Colonic mucosa (tissue), 4 donors: Measurements from ENCODE around the gene RRAD. TPM values are rescaled to one million over a fixed set of nuclear protein-coding genes. Genes with fewer than 3 reads are reported as not detected.

Source experiments
- DNase-seq: peaks from one replicate; pipeline ENCODE4 v3.0.0-alpha.2; 2020
- H3K27ac ChIP-seq: fragments of 200-600 bp; one replicate; pipeline ENCODE4 v1.8.0; 2021
- H3K27me3 ChIP-seq: fragments of 200-600 bp; one replicate; pipeline ENCODE4 v1.8.0; 2021
- H3K36me3 ChIP-seq: fragments of 200-600 bp; one replicate; pipeline ENCODE4 v1.8.0; 2021
- H3K4me1 ChIP-seq: fragments of 200-600 bp; one replicate; pipeline ENCODE4 v1.8.0; 2021; ENCODE audit warnings: mild to moderate bottlenecking
- H3K4me3 ChIP-seq: fragments of 200-600 bp; one replicate; pipeline ENCODE4 v1.8.0; 2021
- H3K9ac ChIP-seq, 2 donors: one replicate each; pipeline ENCODE4 v1.7.0; 2013; ENCODE audit warnings: control low read depth in 2 of 2, low read depth in 2 of 2, low read length in 2 of 2
- H3K9me3 ChIP-seq: fragments of 200-600 bp; one replicate; pipeline ENCODE4 v1.8.0; 2021
- intact Hi-C: fragments of 100-400 bp; cut with DNase I; formaldehyde crosslinking; loops from one replicate; pipeline ENCODE4 v1.14.1; 2022
- total RNA-seq, 2 donors: library from RNA; stranded (reverse); fragmentation: NEBNext Ultra II Directional in 1 of 2; extraction: Animal tissue kit (Norgen Biotek cat#: 25700) in 1 of 2; gene quantifications; one replicate each; pipeline ENCODE4 v1.2.1, GENCODE V29; 2021
- TF ChIP-seq, protein P1 (sequence below): fragments of 200-600 bp; IDR thresholded peaks from one replicate; pipeline ENCODE4 v1.8.0; 2022; ENCODE audit warnings: antibody characterized with exemption, mild to moderate bottlenecking
- donor health status: healthy.
- donor health status: DM: no; HTN: no; CAD: no.
- donor health status: DM: no; HTN: no; CAD: no.

RRAD gene
- total RNA-seq, 2 donors from 2014 or later: 1.4 to 4.0 TPM

DNA sequence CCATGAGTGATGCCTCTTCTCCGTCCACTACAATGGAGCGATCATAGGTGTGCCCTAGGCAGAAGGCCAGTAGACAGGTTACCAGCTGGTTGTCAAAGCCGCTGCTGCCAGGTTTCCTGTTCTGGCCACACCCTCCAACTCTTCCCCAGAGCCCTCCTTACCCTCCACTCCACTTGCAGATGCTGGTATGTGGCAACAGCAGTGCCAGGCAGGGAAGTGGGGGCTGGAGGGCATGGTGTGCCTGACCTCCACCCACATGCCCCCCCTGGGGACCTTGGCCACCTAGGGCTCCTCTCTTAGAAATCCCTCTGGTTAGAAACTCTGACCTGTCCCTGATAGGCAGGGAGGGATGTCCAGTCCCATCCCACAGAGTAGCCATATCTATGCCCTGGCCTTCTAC lies 1.5 kb downstream of the RRAD start:
- Histone ChIP-seq H3K4me1 (no peaks in the 10 kb centered on the region), H3K36me3 (no peaks in the 10 kb centered on the region), H3K9me3 (no peaks in the 10 kb centered on the region), H3K27me3 (peaks cover 15% of the 10 kb centered on the region), H3K4me3 (no peak overlapping the region), H3K9ac (peak overlapping the region; percentile 30 to 31), H3K27ac (no peak overlapping the region)
- DNase-seq: no peak
- intact Hi-C loops: no loop called here
- TF ChIP-seq, protein P1, sequence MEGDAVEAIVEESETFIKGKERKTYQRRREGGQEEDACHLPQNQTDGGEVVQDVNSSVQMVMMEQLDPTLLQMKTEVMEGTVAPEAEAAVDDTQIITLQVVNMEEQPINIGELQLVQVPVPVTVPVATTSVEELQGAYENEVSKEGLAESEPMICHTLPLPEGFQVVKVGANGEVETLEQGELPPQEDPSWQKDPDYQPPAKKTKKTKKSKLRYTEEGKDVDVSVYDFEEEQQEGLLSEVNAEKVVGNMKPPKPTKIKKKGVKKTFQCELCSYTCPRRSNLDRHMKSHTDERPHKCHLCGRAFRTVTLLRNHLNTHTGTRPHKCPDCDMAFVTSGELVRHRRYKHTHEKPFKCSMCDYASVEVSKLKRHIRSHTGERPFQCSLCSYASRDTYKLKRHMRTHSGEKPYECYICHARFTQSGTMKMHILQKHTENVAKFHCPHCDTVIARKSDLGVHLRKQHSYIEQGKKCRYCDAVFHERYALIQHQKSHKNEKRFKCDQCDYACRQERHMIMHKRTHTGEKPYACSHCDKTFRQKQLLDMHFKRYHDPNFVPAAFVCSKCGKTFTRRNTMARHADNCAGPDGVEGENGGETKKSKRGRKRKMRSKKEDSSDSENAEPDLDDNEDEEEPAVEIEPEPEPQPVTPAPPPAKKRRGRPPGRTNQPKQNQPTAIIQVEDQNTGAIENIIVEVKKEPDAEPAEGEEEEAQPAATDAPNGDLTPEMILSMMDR: no peak

DNA sequence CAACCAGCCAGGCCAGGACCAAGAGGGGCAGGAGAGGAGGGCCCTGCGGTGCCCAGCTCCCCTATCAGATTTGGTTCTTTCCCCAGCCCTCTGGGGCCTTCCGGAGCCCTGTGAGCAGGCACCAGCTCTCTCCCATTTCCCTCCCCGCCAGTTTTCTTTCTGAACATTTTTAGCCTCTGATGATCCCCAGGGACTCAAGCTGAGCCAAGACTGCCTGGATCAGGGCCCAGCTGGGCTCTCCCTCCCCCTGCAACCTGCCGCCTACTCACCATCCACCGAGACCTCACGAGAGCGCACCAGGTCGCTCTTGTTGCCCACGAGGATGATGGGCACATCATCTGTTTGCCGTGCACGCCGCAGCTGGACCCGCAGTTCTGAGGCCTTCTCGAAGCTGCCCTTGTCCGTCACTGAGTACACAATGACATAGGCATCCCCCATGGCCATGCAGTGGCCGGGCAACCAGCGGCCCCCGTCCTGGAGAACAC lies 2.0 kb downstream of the RRAD start:
- TF ChIP-seq, protein P1: no peak
- Histone ChIP-seq H3K27me3 (peaks cover 15% of the 10 kb centered on the region), H3K36me3 (no peaks in the 10 kb centered on the region), H3K9ac (peak overlapping the region; percentile 12 to 31), H3K9me3 (no peaks in the 10 kb centered on the region), H3K4me1 (no peaks in the 10 kb centered on the region), H3K27ac (no peak overlapping the region), H3K4me3 (no peak overlapping the region)
- DNase-seq: no peak
- intact Hi-C loops: no loop called here

DNA sequence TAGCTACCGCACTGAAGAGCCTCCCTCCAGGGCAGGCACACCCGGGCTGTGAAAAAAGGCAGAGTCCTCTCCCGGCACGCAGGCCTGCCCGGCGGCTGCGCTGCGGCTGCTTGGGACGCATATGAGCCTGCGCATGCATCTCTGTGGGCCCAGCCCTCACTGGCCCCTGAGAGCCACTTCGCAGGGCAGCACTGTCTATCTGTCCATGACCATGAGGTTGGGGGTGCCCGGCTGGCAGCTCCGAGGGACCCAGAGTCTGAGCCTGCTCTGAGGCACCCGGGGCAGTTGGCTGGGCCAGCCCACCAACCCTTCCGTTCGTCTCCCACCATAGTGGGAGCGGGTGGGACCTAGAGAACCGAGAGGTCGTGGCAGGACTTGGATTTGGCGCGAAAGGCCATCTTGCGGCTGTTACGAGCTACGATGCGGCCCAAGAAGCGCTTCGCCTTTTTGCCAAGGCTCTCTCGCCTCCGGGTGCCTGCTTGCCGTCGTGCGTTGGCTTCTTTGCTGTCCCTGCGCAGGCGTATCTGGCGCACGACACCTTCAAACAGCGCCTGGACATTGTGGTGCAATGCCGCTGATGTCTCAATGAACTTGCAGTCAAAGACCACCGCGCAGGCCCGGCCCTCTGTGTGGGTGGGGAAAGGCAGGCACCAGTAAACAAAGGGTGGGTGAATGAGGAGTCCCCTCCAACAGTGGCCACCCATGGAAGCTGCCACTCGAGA lies 3.4 kb downstream of the RRAD start:
- Histone ChIP-seq H3K36me3 (no peaks in the 10 kb centered on the region), H3K27me3 (peaks cover 15% of the 10 kb centered on the region), H3K4me3 (no peak overlapping the region), H3K9ac (no peak overlapping the region), H3K4me1 (no peaks in the 10 kb centered on the region), H3K9me3 (no peaks in the 10 kb centered on the region), H3K27ac (no peak overlapping the region)
- TF ChIP-seq, protein P1: no peak
- no peak for DNase-seq
- intact Hi-C loops: no loop called here

DNA sequence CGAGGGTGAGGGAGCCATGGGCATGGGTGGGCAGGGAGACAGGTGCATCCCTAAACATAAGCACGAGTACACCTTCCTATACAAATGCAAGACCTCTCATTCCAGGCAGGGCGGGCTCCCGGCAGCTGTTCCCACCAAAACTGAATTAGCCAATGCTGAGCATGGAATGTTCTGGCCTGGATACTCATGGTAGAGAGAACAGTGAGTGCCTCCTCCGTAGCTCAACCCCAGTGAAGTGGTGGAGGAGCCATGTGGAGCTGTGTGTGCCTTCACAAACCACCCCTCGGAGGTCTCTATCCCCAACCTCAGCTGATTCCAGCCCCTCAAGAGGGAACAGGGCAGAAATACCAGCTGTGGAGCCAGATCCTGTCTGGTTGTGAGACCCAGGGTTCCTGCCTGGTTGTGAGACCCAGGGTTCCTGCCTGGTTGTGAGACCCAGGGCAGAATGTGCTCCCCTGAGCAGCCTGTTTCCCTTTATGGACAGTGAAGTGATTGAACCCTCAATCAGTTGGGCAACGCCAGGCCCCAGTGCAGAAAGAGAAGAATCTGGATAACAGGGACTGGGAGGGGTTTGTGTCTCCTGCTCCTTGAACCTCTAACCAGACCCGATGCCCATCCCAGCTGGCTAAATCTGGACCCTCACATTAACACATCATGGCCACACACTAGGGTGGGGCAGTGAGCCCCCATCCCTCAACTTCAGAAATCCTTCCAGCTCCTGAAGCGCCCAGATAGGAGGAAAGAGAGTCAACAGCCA lies 4.2 kb downstream of the RRAD start:
- Histone ChIP-seq H3K27me3 (peaks cover 15% of the 10 kb centered on the region), H3K9ac (no peak overlapping the region), H3K9me3 (no peaks in the 10 kb centered on the region), H3K36me3 (no peaks in the 10 kb centered on the region), H3K4me3 (no peak overlapping the region), H3K27ac (no peak overlapping the region), H3K4me1 (no peaks in the 10 kb centered on the region)
- TF ChIP-seq, protein P1: no peak
- DNase-seq: no peak
- intact Hi-C loops: no loop called here

DNA sequence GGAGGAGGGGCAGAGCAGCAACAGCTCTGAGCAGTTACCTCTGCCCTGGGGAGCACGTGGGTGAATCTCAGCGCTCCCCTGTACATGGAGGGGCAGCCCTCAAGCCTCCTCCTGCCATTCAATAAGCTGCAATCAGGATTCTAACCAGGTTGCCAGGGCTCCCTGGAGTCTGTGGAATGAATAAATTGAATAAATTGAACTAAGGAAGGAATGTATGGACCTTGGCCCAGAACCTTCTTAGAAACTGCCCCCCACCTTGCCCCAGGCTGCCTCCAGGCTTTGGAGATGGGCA lies 5.1 kb downstream of the RRAD start:
- DNase-seq: no peak
- H3K4me1 ChIP-seq: no peaks in the 10 kb centered on the region
- H3K9ac ChIP-seq: no peak overlapping the region

More for the DNA sequence above, 5.1 kb downstream of the RRAD start:
- H3K9me3 ChIP-seq: no peaks in the 10 kb centered on the region
- no peak overlapping the region for H3K27ac ChIP-seq
- intact Hi-C loops: no loop called here
- no peaks in the 10 kb centered on the region for H3K36me3 ChIP-seq
- H3K4me3 ChIP-seq: no peak overlapping the region
- peaks cover 9% of the 10 kb centered on the region for H3K27me3 ChIP-seq
- TF ChIP-seq, protein P1: no peak
